GM12891 (cell line): ENCODE measurements around the gene LNPEP.

Experiments used
- PAX5 ChIP-seq: IDR thresholded peaks from 2 replicates; pipeline ENCODE4 v1.6.1; 2011; ENCODE audit warnings: low read length, moderate library complexity, mild to moderate bottlenecking; ENCODE audit not compliant: insufficient read depth, severe bottlenecking
- POLR2A ChIP-seq: IDR thresholded peaks from 2 replicates; pipeline ENCODE4 v1.6.1; 2011; ENCODE audit warnings: low read depth, low read length, control low read depth
- POLR2AphosphoS5 ChIP-seq: IDR thresholded peaks from 2 replicates; pipeline ENCODE4 v1.6.1; 2011; ENCODE audit warnings: low read depth, low read length, control low read depth
- SPI1 ChIP-seq: IDR thresholded peaks from 2 replicates; pipeline ENCODE4 v1.6.1; 2011; ENCODE audit warnings: low read depth, low read length, control low read depth
- TAF1 ChIP-seq: IDR thresholded peaks from 2 replicates; pipeline ENCODE4 v1.6.1; 2011; ENCODE audit warnings: low read depth, low read length, control low read depth

DNA sequence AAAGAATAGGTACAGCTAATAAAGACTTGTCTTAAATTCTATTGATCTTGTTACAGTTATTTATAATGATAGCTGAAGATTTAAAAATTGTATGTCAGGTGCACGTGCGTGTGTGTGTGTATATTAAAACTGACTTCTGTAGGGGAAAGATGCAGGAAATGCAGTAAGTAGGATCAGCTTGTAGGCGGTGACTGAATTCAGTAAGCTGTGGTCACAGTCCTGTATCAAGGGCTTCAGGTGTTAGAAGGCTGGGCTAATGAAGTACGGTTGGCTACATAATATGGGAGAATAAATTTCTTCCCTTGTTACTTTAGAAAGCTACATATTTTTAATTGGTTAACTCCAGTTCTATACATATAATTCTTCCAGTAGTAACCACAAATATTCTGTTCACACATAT lies 54.2 kb downstream of the LNPEP start:
- TF ChIP-seq POLR2A = no peak
- no peak for TF ChIP-seq POLR2AphosphoS5
- no peak for TF ChIP-seq SPI1
- TF ChIP-seq TAF1 = no peak
- TF ChIP-seq PAX5 = no peak
